C1 segment of cervical spinal cord (tissue), 14 donors: ENCODE data around the gene EHD1.

Experiments
- DNase-seq, 14 donors: peaks; one replicate each; lab custom pipeline; 2025; lab: John Stamatoyannopoulos, UW

The EHD1 gene

DNA sequence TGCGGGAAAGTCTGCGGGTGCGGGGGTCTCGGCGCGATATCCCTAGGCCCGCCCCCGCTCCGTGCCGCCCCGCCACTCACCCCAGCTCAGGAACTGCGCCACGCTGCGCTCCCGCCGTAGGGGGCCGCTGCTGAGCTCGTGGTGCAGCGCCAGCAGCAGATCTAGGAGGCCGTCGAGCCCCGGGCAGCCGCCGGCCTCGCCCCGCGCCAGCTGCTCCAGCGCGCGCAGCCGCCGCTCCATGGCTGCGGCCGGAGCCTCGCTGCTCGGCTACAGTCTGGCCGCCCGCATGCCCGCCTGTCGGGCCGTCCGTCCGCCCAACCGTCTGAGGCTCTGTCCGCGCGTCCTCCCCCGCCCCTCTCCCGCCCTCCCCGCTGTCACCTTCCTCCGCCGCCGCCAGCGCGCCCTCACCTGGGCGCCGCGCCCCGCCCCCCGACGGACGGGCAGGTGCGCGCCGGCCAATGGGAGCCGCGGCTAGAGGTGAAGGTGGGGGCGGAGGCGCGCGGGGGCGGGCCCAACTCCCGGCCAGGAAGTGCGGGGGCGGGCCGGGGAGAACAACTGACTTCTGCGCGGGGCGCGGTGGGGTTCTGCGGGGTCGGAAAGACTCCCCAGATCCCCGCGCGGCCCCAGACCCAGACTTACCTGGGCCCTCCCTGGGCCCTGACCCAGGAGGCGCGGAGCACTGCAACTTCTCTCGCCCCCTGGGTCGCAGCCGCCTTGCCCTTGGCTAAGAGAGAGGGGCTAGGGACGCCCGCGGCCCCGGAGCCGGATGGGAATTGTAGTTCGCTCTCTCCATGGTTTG lies 33.9 kb downstream of the EHD1 start, which contains the start of gene CDC42BPG:
Gene CDC42BPG, minus strand, starts transcription at position 324 of the 799 bp plus-strand sequence. Its CDS starts 84 bp downstream, at position 240.
- DNase-seq, result peak in 4 of 14 donors; percentile 12 to 37 (median 16)

DNA sequence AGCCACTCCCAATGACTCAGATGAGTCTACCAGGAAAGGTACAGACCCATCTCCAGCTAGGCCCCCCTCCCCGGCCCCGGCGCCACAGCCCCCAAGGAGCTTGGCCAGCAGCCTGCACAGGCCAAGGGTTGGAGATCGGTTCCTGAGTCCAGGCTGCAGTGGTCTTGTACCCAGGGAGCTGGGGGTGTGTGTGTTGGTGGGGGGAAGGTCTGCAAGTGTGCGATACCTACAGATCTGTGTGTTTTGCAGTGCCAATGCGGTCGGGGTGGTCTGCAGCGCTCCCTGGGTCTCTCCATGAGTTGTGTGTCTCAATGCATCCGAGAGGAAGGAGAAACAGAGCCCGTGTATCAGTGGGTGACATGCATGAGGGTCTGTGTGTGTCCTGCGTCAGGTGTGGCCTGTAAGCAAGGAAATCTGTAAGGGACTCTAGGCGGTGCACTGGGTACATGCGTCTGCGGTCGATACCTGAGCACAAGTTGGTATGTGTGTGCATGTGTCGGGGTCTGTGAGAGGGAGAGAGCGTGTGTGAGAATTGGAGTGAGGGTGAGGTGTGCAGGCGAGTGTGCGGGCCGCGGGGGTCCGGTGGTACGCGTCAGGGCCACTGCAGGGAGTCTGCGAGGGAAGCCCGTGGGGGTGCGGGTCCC lies 34.6 kb downstream of the EHD1 start:
- DNase-seq, result peak in 1 of 14 donors; percentile 42

DNA sequence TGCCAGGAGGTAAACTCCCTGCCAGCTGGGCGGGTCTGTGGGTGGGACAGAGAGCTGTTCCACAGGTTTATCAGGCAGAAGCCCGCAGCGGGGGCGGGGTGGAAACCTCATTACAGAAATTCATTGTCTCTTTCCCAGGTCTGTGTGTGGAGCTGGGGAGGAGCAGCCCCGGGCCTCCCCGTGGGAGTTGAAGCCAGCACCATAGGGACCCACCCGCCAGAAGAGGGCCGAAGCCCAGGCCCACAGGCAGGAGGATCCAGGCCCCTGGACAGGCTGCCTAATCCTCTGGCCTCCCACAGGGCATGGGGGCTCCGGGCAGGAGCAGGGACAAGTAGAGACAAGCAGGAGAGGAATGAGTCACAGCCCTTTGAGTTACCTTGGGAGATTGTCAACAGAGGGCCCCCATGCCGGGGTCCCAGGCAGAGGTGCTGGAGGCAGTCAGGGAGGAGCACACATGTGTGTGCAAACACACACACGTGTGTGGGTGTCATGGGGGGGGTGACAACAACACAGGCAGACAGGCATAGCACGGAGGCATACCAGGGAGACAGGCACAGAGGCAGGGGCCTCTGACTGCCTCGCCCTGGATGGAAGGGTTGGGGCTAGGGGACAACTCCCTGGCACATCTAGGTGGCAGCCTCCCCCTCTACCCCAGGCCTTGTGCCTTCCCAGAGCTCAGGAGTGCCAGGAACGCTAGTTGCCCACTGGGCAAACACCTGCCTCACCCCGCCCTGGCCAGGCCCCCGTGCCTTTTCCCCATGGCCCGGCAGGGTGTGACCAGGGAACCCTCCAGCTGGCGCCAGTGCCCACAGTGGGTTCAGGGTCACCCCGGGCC lies 35.4 kb downstream of the EHD1 start:
- peak in 1 of 14 donors; percentile 44 for DNase-seq

DNA sequence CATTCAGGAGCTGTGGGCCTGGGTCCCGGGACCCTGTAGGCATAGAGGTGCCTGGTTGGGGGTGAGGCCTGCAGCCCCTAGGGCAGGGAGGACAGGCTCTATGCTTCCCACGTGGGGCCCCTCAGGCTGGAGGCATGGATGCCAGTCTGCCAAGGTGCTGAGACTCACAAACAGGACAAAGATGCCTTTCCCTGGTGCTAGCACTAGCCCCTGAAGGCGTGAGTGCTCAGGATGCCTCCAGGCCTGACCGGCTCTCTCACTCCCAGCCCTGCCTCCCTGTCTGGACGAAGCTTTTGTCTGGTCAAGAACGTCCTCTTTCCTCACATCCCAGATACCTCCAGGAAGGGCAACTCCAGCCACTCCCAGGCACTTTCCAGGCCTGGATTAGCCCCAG lies 36.1 kb downstream of the EHD1 start:
- DNase-seq, result no peak

DNA sequence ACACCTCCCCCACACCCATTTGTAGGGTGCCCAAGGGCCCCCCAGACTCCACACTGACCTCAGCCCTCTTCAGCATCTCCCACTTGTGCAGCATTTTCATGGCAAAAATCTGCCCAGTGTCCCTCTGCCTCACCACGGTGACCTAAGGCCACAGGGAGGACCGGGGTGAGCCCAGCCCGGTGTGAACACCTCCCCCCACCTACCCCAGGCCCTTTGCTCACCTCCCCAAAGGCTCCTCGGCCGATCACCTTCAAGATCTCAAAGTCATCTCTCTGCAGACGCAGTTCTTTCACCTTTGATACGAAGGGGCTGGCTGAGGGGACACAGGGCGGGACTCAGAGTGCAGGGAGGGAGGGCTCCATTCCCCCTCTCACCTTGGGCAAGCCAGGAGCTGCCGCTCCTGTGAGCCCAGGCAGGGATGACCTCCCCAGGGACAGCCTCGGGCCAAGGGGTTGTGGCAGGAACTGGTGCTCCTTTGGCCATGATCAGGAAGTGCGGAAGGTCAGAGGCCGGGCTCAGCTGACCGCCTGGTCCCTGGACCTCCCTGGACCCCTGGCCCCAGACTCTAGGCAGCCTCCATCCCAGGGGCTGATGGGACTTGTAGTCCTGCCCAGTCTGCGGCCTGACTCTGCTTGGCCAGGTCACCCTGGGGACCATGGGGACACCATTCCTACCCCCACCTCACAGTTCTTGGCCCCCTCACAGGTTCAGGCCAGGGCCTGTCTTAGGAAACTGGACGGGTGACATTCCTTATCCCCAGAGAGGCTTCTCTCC lies 36.6 kb downstream of the EHD1 start:
- DNase-seq, result no peak

DNA sequence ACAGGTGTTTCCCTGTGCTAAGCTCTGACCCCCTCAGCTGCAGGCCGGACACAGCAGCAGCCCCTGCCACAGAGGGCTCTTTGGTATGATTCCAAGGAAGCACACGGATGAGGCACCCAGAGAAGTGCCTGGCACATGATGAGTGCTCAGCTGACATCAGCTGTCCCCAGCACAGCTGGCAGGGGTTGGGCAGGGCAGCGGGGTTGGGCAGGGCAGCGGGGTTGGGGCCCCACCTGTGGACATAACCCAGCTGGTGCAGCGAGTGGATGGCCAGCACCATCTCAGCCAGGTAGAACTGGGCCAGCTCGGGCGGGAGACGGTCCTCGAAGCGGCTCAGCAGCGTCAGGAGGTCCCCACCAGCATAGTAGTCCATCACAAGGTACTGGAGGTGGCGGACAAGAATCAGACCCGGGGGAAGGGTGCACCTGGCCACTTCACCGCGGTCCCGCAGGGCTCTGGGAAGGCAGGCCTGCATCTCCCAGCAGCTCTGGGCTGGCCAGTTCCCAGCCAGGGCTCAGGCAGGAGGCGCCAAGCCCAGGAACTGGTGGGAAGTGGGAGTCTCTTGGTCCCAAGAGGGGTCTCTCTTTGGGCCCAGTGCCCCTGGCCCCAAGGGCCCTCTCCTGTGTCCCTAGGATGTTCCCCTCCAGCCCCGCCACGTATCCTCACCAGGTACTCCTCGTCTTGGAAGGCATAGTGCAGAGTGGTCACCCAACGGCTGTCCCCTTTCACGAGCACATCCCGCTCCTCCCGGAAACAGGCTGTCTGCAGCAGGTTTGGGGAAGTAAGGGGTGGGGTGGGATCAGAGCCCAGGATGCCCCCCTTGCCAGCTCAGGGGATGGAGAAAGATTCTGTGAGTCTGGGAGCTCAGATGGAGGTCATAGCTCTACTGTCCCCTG lies 38.3 kb downstream of the EHD1 start:
- no peak for DNase-seq

DNA sequence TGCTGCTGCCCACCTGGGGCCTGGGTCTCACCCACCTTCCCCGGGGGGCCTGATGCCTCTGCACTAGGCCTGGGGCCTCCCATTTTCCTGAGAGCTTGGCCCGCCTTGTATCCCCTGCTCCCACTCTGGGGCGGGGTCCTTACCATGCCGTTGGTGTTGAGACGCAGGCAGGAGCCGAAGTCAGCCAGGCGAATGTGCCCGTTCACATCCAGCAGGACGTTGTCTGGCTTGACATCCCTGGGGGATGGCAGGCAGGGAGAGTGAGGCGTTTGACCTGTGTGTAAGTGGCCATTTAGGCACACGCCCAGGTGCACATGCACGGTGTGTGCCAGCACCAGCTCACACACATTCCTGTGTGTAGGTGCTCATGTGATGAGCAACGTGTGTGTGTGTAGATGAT lies 39.1 kb downstream of the EHD1 start:
- no peak for DNase-seq

DNA sequence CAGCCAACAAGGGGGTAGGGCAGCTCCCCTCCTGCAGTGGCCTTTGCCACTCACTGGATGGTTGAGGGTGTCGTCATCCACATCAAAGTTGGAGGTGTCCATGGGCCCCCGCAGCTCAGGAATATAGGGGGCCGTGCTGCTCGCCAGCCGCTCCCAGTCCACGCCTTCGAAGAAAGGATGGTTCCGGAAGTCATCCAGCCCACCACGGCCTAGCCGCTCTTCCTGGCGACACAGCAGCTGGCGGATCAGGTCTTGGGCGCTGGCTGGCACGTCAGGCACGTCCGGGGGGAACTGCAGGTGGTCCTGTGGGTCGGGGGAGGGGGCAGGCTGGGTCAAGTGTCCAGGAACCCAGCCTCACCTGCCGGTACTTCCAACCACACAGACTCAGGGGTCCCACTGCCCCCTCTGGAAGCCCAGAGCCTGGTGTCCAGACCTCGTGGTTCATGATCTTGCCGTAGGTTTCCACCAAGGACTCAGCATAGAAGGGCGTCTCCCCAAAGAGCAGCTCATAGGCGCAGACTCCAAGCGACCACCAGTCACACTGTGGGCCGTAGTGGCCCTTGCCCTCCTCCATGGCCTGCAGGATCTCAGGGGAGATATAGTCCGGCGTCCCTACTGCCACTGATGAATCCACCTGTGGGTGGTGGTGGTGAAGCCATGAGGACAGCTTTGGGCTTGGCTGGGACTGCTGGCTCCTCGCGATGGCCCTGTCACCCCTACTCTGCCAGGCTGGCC lies 39.7 kb downstream of the EHD1 start:
- no peak for DNase-seq

DNA sequence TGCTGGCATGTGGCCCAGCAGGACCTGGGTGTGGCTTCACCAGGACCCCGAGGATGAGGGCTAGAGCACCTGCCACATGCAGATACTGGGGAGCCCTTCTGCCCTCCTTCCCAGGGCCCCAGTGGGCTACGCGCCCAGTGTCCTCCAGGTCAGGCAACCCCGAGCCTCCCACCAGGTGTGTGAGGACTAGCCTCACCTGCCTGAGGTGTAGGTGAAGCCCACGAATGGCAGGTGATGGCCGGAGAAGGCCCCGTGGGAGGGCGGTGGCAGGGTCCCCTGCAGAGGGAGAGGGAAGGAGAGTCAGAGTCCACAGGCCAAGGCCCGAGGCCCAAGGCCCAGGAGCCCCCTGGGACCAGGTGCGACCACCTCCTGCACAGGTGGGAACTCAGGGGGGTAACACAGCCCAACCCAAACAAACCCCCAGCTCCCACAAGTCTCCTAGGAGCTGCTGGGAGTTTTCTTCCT lies 40.5 kb downstream of the EHD1 start:
- no peak for DNase-seq

DNA sequence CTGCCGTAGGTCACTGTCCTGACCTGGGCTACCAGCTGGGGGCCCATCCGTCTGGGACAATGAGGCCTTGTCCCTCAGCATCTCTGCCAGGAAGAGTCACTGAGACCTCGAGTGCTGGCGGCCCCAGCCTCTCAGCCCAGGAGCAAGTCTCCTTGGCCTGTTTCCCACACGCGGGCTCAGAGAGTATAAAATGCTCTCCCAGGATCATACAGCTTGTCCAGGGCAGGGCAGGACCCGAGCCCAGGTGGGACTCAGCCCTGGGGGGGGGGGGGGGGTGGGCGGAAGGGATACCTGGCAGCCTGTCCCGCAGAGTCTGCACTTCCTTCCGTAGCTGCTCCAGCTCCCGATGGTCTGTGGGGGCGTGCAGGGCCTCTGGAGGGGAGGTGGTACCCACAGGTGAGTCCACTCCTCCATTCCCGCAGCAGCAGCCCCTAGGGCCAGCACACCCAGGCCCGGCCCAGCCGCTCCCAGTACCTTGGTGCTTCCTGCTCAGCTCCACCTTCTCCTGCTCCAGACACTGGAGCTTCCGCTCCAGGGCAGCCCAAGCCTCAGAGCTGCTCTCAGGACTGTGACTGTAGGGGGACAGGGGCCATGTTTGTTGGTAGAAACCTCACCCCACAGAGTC lies 41.9 kb downstream of the EHD1 start:
- DNase-seq, result no peak

DNA sequence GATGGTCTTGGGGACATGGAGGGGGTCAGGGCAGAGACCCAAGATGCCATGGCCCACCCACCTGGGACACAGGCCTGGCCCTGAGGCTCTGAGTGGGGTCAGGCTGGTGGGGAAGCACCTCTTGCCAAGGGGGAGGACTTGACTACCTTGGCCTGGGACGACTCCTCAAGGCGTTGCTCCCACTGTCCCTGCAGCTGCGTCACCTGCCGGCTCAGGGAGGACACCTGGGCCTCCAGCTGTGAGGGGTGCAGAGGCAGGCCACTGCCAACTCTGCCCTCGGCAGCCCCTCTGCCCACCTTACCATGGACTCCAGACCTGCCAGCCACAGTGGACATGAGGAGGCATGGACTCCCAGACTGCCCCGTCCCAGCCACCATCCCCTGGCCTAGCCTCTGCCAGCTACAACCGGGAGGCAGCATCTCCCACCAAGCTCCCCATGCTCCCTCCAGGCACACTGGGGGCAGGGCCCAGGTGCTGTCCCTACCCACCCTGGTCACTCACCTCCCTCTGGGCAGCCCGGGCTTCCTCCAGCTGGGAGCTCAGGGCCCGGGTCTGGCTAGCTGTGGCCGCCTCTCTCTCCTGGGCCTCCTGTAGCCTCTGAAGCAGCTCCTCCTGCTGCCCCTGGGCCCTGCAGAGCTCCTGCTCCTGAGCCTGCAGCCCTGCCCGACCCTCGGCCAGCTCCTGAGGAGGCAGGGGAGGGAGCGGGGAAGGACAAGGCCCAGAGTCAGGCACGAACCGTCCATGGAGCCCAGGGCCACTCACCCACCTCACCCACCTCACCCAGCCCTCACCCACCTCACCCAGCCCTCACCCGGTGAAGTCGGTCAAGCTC lies 42.6 kb downstream of the EHD1 start:
- no peak for DNase-seq

DNA sequence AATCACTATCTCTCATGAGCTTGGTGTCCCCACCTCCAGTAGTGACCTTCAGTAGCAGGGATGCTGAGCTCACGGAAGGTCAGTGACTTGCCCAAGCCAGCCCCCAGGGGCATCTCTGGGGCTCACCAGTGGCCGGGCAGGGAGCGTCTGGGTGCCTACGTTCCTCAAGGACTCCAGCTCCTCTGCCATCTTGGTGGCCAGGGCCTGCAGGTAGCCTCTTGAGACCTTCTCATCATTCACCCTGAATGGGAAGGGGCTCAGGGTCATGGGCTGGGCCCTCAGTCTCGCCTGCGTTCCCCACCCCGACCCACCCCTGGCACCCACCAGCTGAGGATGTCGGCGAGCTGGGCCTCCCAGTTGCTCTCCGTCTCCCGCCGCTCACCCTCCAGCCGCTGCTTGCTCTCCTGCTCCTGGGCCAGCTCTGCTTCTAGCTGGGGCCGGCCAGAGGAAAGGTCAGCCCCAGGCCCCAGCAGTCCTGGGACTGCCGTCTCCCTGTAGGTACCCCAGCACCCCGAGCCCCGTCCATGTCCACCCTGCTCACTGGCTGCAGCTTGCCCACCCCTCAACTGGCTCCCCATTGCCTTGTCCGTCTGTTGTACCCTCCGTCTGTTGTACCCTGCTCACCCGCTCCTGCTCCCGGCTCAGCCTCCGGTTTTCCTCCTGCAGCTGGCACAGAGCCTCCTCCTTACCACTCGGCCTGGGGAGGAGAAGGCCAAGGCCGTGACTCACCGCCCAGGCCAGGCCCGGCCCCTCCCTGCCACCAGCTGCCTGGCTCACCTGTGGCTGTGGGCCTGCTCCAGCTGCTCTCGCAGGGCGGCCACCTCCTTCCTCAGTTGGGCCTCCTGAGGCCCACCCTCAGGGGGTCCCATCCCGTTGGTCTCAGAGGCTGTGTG lies 43.5 kb downstream of the EHD1 start:
- no peak for DNase-seq

DNA sequence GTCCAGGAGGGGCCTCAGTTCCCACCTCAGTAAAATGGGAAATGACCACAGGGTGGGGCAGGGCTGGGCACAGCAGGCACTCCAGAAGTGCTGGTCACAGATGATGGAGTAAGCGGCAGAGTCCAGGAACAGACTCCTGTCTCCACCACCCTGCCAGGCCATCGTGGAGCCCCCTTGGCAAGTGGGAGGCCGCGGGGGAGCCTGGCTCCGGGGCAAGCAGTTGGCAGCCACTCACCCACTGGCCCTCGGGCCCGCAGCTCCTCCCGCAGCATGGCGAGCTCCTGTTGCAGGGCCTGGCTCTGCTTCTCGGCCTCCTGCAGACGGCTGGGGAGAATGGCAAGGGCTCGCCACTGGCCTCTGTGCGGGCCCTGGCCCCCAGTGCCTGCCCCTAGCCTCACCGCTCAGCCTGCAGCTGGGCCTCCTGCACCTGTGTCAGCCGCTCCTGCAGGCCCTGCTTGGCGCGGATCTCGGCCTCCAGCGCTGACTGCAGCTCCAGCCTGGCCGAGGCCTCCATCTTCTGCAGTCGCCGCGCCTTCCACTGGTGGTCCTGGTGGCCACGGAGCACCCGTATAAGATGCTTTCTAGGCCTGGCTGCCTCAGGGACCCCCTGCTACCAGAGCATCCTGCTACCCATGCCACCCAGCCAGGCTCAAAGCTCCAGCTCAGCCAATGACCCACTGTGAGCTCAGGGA lies 44.2 kb downstream of the EHD1 start:
- no peak for DNase-seq

DNA sequence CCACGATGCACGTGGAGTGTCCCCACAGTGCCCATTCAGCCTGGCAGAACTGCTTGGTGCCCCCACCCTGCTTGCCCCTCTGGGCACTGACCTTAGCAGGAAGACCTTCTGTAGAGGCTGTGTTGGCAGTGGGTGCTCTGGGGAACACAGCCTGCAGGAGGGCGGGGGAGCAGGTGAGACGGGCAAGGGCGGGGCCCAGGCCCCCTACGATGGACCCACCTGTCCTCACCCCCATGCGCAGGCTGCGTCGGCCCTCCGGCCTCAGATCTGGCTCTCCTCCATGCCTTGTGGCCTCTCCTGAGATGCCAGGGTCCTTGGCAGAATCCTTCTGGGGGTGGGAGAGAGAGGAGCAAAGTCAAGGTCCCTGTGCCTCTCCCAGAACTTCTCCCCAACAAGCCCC lies 44.9 kb downstream of the EHD1 start:
- DNase-seq, result no peak

DNA sequence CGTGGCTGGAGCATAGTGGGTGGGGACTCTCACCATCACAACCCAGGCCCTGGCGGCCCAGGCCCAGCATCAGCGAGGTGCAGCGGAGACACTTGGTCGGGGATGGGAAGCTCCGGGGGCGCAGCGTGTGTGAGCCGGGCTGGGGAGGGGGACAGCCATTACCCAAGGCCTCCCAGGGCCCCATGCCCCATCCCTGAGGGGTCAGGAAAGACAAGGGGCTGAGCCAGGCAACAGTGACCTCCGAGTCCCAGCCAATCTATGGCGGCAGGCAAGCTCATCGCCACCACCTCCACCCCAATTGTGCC lies 45.3 kb downstream of the EHD1 start:
- DNase-seq, result no peak

DNA sequence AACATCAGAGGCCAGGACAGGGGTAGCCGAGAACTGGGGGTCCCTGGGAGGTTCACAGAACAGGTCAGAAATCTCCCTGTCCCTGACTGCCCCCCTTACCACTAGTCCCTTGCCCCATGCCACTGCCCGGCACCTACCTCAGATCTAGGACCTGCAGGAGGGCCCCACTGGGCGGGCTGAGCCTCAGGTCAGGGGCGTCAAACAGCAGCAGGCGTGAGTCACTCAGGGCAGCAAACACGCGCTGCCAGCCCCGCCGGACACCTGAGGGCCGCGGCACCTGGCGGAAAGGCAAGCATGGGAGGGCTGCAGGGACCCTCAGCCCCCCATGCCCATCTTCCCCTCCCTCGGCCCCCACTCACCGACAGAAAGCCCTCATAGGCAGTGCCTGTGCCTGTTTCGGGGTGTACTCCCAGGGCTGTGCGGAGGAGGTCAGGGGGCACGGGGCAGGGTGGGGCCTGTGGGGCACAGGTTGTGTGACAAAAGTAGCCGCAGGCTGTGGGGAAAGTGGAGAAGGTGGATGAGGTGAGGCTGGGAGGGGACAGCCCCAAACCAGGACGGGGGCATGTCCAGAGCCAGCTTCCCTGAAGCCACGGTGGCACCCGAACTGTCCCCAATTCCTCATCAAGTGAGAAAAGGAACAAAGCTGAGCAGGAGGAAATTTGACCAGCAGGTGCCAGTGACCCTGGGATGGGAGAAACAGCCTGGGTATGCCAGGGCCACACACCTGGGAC lies 45.8 kb downstream of the EHD1 start:
- DNase-seq, result no peak
